Stomach (tissue), 4 donors: Measurements from ENCODE around the gene PDE6H.

Experiments
- EP300 ChIP-seq: sonication (generic); formaldehyde crosslinking; IDR thresholded peaks from one replicate; pipeline ENCODE4 v1.6.1; 2017; ENCODE audit warnings: antibody characterized with exemption
- POLR2A ChIP-seq, 4 donors: fragments of 450-650 bp; IDR thresholded peaks; one replicate each; pipeline ENCODE4 v1.6.1; 2016; ENCODE audit warnings: antibody characterized with exemption in 4 of 4, control low read depth in 2 of 4, mild to moderate bottlenecking in 1 of 4, moderate library complexity in 1 of 4
- POLR2AphosphoS5 ChIP-seq, 3 donors: sonication (generic); formaldehyde crosslinking; IDR thresholded peaks; one replicate each; pipeline ENCODE4 v1.6.1; 2016; ENCODE audit warnings: antibody characterized with exemption in 3 of 3
- TF ChIP-seq, protein P1 (sequence below), 7 experiments: fragments of 450-650 bp in 4 of 7; fragments of 200-600 bp in 3 of 7; sonication (generic) in 3 of 7; IDR thresholded peaks; one replicate each; pipeline ENCODE4 v1.5.1; 2016 to 2019; ENCODE audit warnings: antibody characterized with exemption in 7 of 7, control low read depth in 2 of 7, mild to moderate bottlenecking in 1 of 7

- TF ChIP-seq, protein P1, sequence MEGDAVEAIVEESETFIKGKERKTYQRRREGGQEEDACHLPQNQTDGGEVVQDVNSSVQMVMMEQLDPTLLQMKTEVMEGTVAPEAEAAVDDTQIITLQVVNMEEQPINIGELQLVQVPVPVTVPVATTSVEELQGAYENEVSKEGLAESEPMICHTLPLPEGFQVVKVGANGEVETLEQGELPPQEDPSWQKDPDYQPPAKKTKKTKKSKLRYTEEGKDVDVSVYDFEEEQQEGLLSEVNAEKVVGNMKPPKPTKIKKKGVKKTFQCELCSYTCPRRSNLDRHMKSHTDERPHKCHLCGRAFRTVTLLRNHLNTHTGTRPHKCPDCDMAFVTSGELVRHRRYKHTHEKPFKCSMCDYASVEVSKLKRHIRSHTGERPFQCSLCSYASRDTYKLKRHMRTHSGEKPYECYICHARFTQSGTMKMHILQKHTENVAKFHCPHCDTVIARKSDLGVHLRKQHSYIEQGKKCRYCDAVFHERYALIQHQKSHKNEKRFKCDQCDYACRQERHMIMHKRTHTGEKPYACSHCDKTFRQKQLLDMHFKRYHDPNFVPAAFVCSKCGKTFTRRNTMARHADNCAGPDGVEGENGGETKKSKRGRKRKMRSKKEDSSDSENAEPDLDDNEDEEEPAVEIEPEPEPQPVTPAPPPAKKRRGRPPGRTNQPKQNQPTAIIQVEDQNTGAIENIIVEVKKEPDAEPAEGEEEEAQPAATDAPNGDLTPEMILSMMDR (IDR thresholded peaks at IDR 0.05), result no peak
- TF ChIP-seq EP300 (no peak), POLR2AphosphoS5 (IDR thresholded peaks at IDR 0.05) (no peak), POLR2A (IDR thresholded peaks at IDR 0.05) (no peak)
Measured at GRCh38 chr12:14976658-14977057, 3.8 kb downstream of the PDE6H start.
